ENCODE results near the gene GLRX5.

GLRX5 gene

GRCh38 chr14:95505030-95505589 lies 29.7 kb upstream of the GLRX5 start:
- Histone ChIP-seq H2BK12ac (ENCODE audit: low read length) (no peak overlapping the region), H3K9ac (ENCODE audit: low read length) (no peak overlapping the region), H3K14ac (ENCODE audit: low read length) (no peak overlapping the region), H3K27ac (ENCODE audit: low read depth, low read length) (no peak overlapping the region), H3K79me1 (ENCODE audit: low read length) (no peaks in the 10 kb centered on the region), H3K23ac (ENCODE audit: low read length) (no peak overlapping the region), H3K4me2 (ENCODE audit: low read length) (no peak overlapping the region), H2BK5ac (ENCODE audit: low read depth, low read length, poor library complexity) (no peak overlapping the region), H3K4me1 (ENCODE audit: control insufficient read depth in 1 of 2, insufficient read depth in 2 of 2, low read length in 2 of 2) (peaks cover 15% of the 10 kb centered on the region in 2 experiments), H3K18ac (ENCODE audit: low read length) (no peak overlapping the region), H4K91ac (ENCODE audit: low read depth, low read length) (no peak overlapping the region), H3K4me3 (ENCODE audit: low read depth, low read length) (no peak overlapping the region), H2AFZ (ENCODE audit: insufficient read depth, low read length, poor library complexity) (no peak overlapping the region), H2BK120ac (ENCODE audit: insufficient read depth, low read length, poor library complexity) (no peak overlapping the region), H3K27me3 (ENCODE audit: insufficient read depth, low read length) (no peaks in the 10 kb centered on the region), H3K79me2 (ENCODE audit: control insufficient read depth, insufficient read depth, low read length, poor library complexity) (no peaks in the 10 kb centered on the region), H3K36me3 (ENCODE audit: control insufficient read depth in 1 of 2, insufficient read depth in 2 of 2, low read length in 2 of 2) (no peaks in the 10 kb centered on the region), H4K12ac (ENCODE audit: low read depth, low read length) (no peak overlapping the region), H2AK5ac (ENCODE audit: low read length) (no peak overlapping the region), H3K9me3 (ENCODE audit: insufficient read depth, low read depth, low read length) (no peaks in the 10 kb centered on the region), H3K4ac (ENCODE audit: low read depth, low read length) (no peak overlapping the region), H4K8ac (ENCODE audit: low read depth, low read length) (no peak overlapping the region)
- no CpG with 5 or more reads among the region's 17 CpGs for WGBS (ENCODE audit: extremely low coverage, insufficient coverage, insufficient read length)
- no peak for DNase-seq

GRCh38 chr14:95507174-95507573 lies 27.7 kb upstream of the GLRX5 start:
- no peak overlapping the region for H2AK5ac ChIP-seq (ENCODE audit: low read length)
- no peak overlapping the region for H3K27ac ChIP-seq (ENCODE audit: low read depth, low read length)
- H3K4me3 ChIP-seq (ENCODE audit: low read depth, low read length): no peak overlapping the region
- no peaks in the 10 kb centered on the region for H3K79me1 ChIP-seq (ENCODE audit: low read length)
- no peak overlapping the region for H2BK5ac ChIP-seq (ENCODE audit: low read depth, low read length, poor library complexity)
- WGBS (ENCODE audit: extremely low coverage, insufficient coverage, insufficient read length): no CpG with 5 or more reads among the region's 8 CpGs
- H3K14ac ChIP-seq (ENCODE audit: low read length): no peak overlapping the region
- no peak overlapping the region for H4K91ac ChIP-seq (ENCODE audit: low read depth, low read length)
- H2AFZ ChIP-seq (ENCODE audit: insufficient read depth, low read length, poor library complexity): no peak overlapping the region
- no peak overlapping the region for H3K9ac ChIP-seq (ENCODE audit: low read length)
- H2BK120ac ChIP-seq (ENCODE audit: insufficient read depth, low read length, poor library complexity): no peak overlapping the region
- no peak overlapping the region for H3K4ac ChIP-seq (ENCODE audit: low read depth, low read length)
- no peak overlapping the region for H2BK12ac ChIP-seq (ENCODE audit: low read length)
- peaks cover 14% of the 10 kb centered on the region in 2 experiments for H3K4me1 ChIP-seq (ENCODE audit: control insufficient read depth in 1 of 2, insufficient read depth in 2 of 2, low read length in 2 of 2)
- H3K18ac ChIP-seq (ENCODE audit: low read length): no peak overlapping the region
- H4K8ac ChIP-seq (ENCODE audit: low read depth, low read length): no peak overlapping the region
- H4K12ac ChIP-seq (ENCODE audit: low read depth, low read length): no peak overlapping the region
- H3K23ac ChIP-seq (ENCODE audit: low read length): no peak overlapping the region
- peak; percentile 89 to 90 for DNase-seq
- no peak overlapping the region for H3K4me2 ChIP-seq (ENCODE audit: low read length)
- H3K27me3 ChIP-seq (ENCODE audit: insufficient read depth, low read length): no peaks in the 10 kb centered on the region
- H3K9me3 ChIP-seq (ENCODE audit: insufficient read depth, low read depth, low read length): no peaks in the 10 kb centered on the region
- no peaks in the 10 kb centered on the region for H3K36me3 ChIP-seq (ENCODE audit: control insufficient read depth in 1 of 2, insufficient read depth in 2 of 2, low read length in 2 of 2)
- no peaks in the 10 kb centered on the region for H3K79me2 ChIP-seq (ENCODE audit: control insufficient read depth, insufficient read depth, low read length, poor library complexity)

GRCh38 chr14:95507701-95508103 lies 27.1 kb upstream of the GLRX5 start:
- Histone ChIP-seq H3K36me3 (ENCODE audit: control insufficient read depth in 1 of 2, insufficient read depth in 2 of 2, low read length in 2 of 2) (no peaks in the 10 kb centered on the region), H2AFZ (ENCODE audit: insufficient read depth, low read length, poor library complexity) (no peak overlapping the region), H4K12ac (ENCODE audit: low read depth, low read length) (no peak overlapping the region), H3K4me2 (ENCODE audit: low read length) (no peak overlapping the region), H3K9ac (ENCODE audit: low read length) (no peak overlapping the region), H3K18ac (ENCODE audit: low read length) (no peak overlapping the region), H2BK120ac (ENCODE audit: insufficient read depth, low read length, poor library complexity) (no peak overlapping the region), H3K9me3 (ENCODE audit: insufficient read depth, low read depth, low read length) (no peaks in the 10 kb centered on the region), H3K14ac (ENCODE audit: low read length) (no peak overlapping the region), H2BK5ac (ENCODE audit: low read depth, low read length, poor library complexity) (no peak overlapping the region), H3K4me1 (ENCODE audit: control insufficient read depth in 1 of 2, insufficient read depth in 2 of 2, low read length in 2 of 2) (peaks cover 11% of the 10 kb centered on the region in 2 experiments), H2BK12ac (ENCODE audit: low read length) (no peak overlapping the region), H4K91ac (ENCODE audit: low read depth, low read length) (no peak overlapping the region), H3K79me2 (ENCODE audit: control insufficient read depth, insufficient read depth, low read length, poor library complexity) (no peaks in the 10 kb centered on the region), H2AK5ac (ENCODE audit: low read length) (no peak overlapping the region), H3K23ac (ENCODE audit: low read length) (no peak overlapping the region), H3K27me3 (ENCODE audit: insufficient read depth, low read length) (no peaks in the 10 kb centered on the region), H3K27ac (ENCODE audit: low read depth, low read length) (no peak overlapping the region), H3K79me1 (ENCODE audit: low read length) (no peaks in the 10 kb centered on the region), H3K4me3 (ENCODE audit: low read depth, low read length) (no peak overlapping the region), H4K8ac (ENCODE audit: low read depth, low read length) (no peak overlapping the region), H3K4ac (ENCODE audit: low read depth, low read length) (no peak overlapping the region)
- WGBS (ENCODE audit: extremely low coverage, insufficient coverage, insufficient read length): no CpG with 5 or more reads among the region's 3 CpGs
- DNase-seq: peak; percentile 58 to 66

- H2AFZ ChIP-seq (ENCODE audit: insufficient read depth, low read length, poor library complexity): no peak overlapping the region
- no peak for DNase-seq
- H3K79me1 ChIP-seq (ENCODE audit: low read length): no peaks in the 10 kb centered on the region
- H4K8ac ChIP-seq (ENCODE audit: low read depth, low read length): no peak overlapping the region
- no peak overlapping the region for H2BK5ac ChIP-seq (ENCODE audit: low read depth, low read length, poor library complexity)
- H3K9ac ChIP-seq (ENCODE audit: low read length): no peak overlapping the region
- no peak overlapping the region for H3K27ac ChIP-seq (ENCODE audit: low read depth, low read length)
- H3K23ac ChIP-seq (ENCODE audit: low read length): no peak overlapping the region
- H3K4ac ChIP-seq (ENCODE audit: low read depth, low read length): no peak overlapping the region
- no peaks in the 10 kb centered on the region for H3K9me3 ChIP-seq (ENCODE audit: insufficient read depth, low read depth, low read length)
- WGBS (ENCODE audit: extremely low coverage, insufficient coverage, insufficient read length): no CpG with 5 or more reads among the region's 6 CpGs
- no peaks in the 10 kb centered on the region for H3K36me3 ChIP-seq (ENCODE audit: control insufficient read depth in 1 of 2, insufficient read depth in 2 of 2, low read length in 2 of 2)
- H3K14ac ChIP-seq (ENCODE audit: low read length): no peak overlapping the region
- H2BK120ac ChIP-seq (ENCODE audit: insufficient read depth, low read length, poor library complexity): no peak overlapping the region
- H2BK12ac ChIP-seq (ENCODE audit: low read length): no peak overlapping the region
- H3K4me2 ChIP-seq (ENCODE audit: low read length): no peak overlapping the region
- no peak overlapping the region for H4K91ac ChIP-seq (ENCODE audit: low read depth, low read length)
- H2AK5ac ChIP-seq (ENCODE audit: low read length): no peak overlapping the region
- no peaks in the 10 kb centered on the region for H3K27me3 ChIP-seq (ENCODE audit: insufficient read depth, low read length)
- H3K79me2 ChIP-seq (ENCODE audit: control insufficient read depth, insufficient read depth, low read length, poor library complexity): no peaks in the 10 kb centered on the region
- H3K4me1 ChIP-seq (ENCODE audit: control insufficient read depth in 1 of 2, insufficient read depth in 2 of 2, low read length in 2 of 2): peaks cover 11% of the 10 kb centered on the region in 2 experiments
- H3K4me3 ChIP-seq (ENCODE audit: low read depth, low read length): no peak overlapping the region
- no peak overlapping the region for H3K18ac ChIP-seq (ENCODE audit: low read length)
- no peak overlapping the region for H4K12ac ChIP-seq (ENCODE audit: low read depth, low read length)
Measured at GRCh38 chr14:95508377-95508776, 26.5 kb upstream of the GLRX5 start.
